HG02943 (cell line): ENCODE data around the gene NRIP3.
"Not testable (repeated sequence)": the region's sequence is repeated elsewhere in the genome, so short reads cannot be mapped to it uniquely, and the experiment has no call there.

ENCODE experiments used
- ATAC-seq: cut with Tn5 transposase; IDR thresholded peaks from one replicate; pipeline ENCODE4 v1.9.1; 2021; ENCODE audit warnings: mild to moderate bottlenecking, low read depth, moderate library complexity; ENCODE audit not compliant: unreplicated experiment

NRIP3 gene

GRCh38 chr11:9016916-9017642, 13.3 kb upstream of the NRIP3 start:
- no peak for ATAC-seq

GRCh38 chr11:9015677-9016076, 11.9 kb upstream of the NRIP3 start:
- no peak for ATAC-seq

- ATAC-seq: no peak
These were observed 11.0 kb upstream of the NRIP3 start for GRCh38 chr11:9014826-9015225.

- ATAC-seq: no peak
These were observed 9.6 kb upstream of the NRIP3 start for GRCh38 chr11:9013373-9013772.

GRCh38 chr11:9009538-9009937, 5.7 kb upstream of the NRIP3 start:
- ATAC-seq: not testable (repeated sequence)

- ATAC-seq: no peak
These were observed 4.9 kb upstream of the NRIP3 start for GRCh38 chr11:9008661-9009060.

GRCh38 chr11:9008011-9008550, 4.3 kb upstream of the NRIP3 start:
- no peak for ATAC-seq

GRCh38 chr11:9005087-9005486, 1.3 kb upstream of the NRIP3 start:
- no peak for ATAC-seq

- ATAC-seq: no peak
These were observed 554 bp upstream of the NRIP3 start for GRCh38 chr11:9004183-9004926.

GRCh38 chr11:9002920-9003572, 755 bp downstream of the NRIP3 start:
- ATAC-seq: no peak

- ATAC-seq: no peak
These were observed 2.1 kb downstream of the NRIP3 start for GRCh38 chr11:9001736-9002135.

GRCh38 chr11:8998017-8998416, 5.8 kb downstream of the NRIP3 start:
- no peak for ATAC-seq

GRCh38 chr11:8997451-8997850, 6.3 kb downstream of the NRIP3 start:
- ATAC-seq: no peak

GRCh38 chr11:8989453-8989852, 14.3 kb downstream of the NRIP3 start:
- no peak for ATAC-seq

GRCh38 chr11:8988329-8989234, 15.2 kb downstream of the NRIP3 start:
- no peak for ATAC-seq

- no peak for ATAC-seq
These were observed 16.4 kb downstream of the NRIP3 start for GRCh38 chr11:8987446-8987845.

- not testable (repeated sequence) for ATAC-seq
These were observed 17.0 kb downstream of the NRIP3 start for GRCh38 chr11:8986772-8987171.

- no peak for ATAC-seq
These were observed 18.3 kb downstream of the NRIP3 start for GRCh38 chr11:8985462-8985861.

- no peak for ATAC-seq
These were observed 20.2 kb downstream of the NRIP3 start for GRCh38 chr11:8983552-8983951.

- no peak for ATAC-seq
These were observed 23.3 kb downstream of the NRIP3 start for GRCh38 chr11:8980485-8980884.
